H1 (cell line): ENCODE measurements around the gene TBX3.

ENCODE experiments used
- ATF3 ChIP-seq: IDR thresholded peaks from 2 replicates; pipeline ENCODE4 v1.6.1; 2011; ENCODE audit warnings: low read depth, mild to moderate bottlenecking, low read length; ENCODE audit not compliant: insufficient read depth
- BCL11A ChIP-seq, 2 experiments: IDR thresholded peaks; one replicate each; pipeline ENCODE4 v1.6.1; 2011; ENCODE audit warnings: low read depth in 2 of 2, low read length in 2 of 2, mild to moderate bottlenecking in 2 of 2
- CBX8 ChIP-seq: fragments of 300-800, 300-1000 bp; sonication (generic); IDR thresholded peaks from 2 replicates; pipeline ENCODE4 v1.7.1; 2016; ENCODE audit warnings: low read depth, low read length, borderline replicate concordance
- CEBPB ChIP-seq: IDR thresholded peaks from 2 replicates; pipeline ENCODE4 v1.6.1; 2012; ENCODE audit warnings: low read depth, low read length
- CHD2 ChIP-seq: IDR thresholded peaks from 2 replicates; pipeline ENCODE4 v1.6.1; 2012; ENCODE audit warnings: low read length, improper control_type of control experiment
- CTCF ChIP-seq, 3 experiments: IDR thresholded peaks; 1 replicate in 2 of 3; 2 replicates in 1 of 3; pipeline versions ENCODE4 v1.5.1 to v1.6.1; 2011; ENCODE audit warnings: low read length in 3 of 3, mild to moderate bottlenecking in 3 of 3, inconsistent platforms in 2 of 3, low read depth in 1 of 3, moderate library complexity in 1 of 3; ENCODE audit not compliant: insufficient read depth in 1 of 3; ENCODE audit errors: control extremely low read depth in 1 of 3
- E2F6 ChIP-seq: IDR thresholded peaks from 2 replicates; pipeline ENCODE4 v1.6.1; 2012; ENCODE audit warnings: inconsistent platforms
- EZH2 ChIP-seq: fragments of 200-600 bp; sonication (generic); IDR thresholded peaks from 2 replicates; pipeline ENCODE4 v1.7.1; 2012; ENCODE audit warnings: low read depth, mild to moderate bottlenecking, moderate library complexity, low read length, inconsistent platforms; ENCODE audit not compliant: severe bottlenecking
- KDM1A ChIP-seq: fragments of 200-600, 300-600 bp; sonication (generic); IDR thresholded peaks from 2 replicates; pipeline ENCODE4 v1.7.1; 2016; ENCODE audit warnings: mild to moderate bottlenecking, low read length, borderline replicate concordance
- MAX ChIP-seq: IDR thresholded peaks from 2 replicates; pipeline ENCODE4 v1.6.1; 2012; ENCODE audit warnings: inconsistent platforms
- POLR2A ChIP-seq, 2 experiments: IDR thresholded peaks; 1 replicate in 1 of 2; 2 replicates in 1 of 2; pipeline ENCODE4 v1.6.1; 2011; ENCODE audit warnings: low read depth in 2 of 2, low read length in 2 of 2, mild to moderate bottlenecking in 2 of 2; ENCODE audit errors: control extremely low read depth in 1 of 2
- USF2 ChIP-seq: IDR thresholded peaks from 2 replicates; pipeline ENCODE4 v1.6.1; 2011; ENCODE audit warnings: low read length, improper control_type of control experiment

- TF ChIP-seq CEBPB (no peak), BCL11A (IDR thresholded peaks at IDR 0.05; ENCODE audit: low read depth in 2 of 2, low read length in 2 of 2) (no peak), CTCF (IDR thresholded peaks at IDR 0.05; ENCODE audit: control extremely low read depth in 1 of 3, insufficient read depth in 1 of 3, low read depth in 1 of 3, low read length in 3 of 3) (no peak), POLR2A (IDR thresholded peaks at IDR 0.05; ENCODE audit: control extremely low read depth in 1 of 2, low read depth in 2 of 2, low read length in 2 of 2) (no peak), USF2 (no peak), EZH2 (peak; percentile 31), CBX8 (no peak), ATF3 (no peak), E2F6 (no peak), CHD2 (no peak), MAX (no peak), KDM1A (no peak)
Observed at GRCh38 chr12:114702462-114702861, 18.5 kb upstream of the TBX3 start.
